Measurements from ENCODE around the gene MST1.

- TF ChIP-seq CTCF (conservative IDR thresholded peaks at IDR 0.05; ENCODE audit: low read depth, low read length) (no peak), ELK1 (IDR thresholded peaks at IDR 0.05; ENCODE audit: borderline replicate concordance, low read depth, low read length) (no peak), POLR2A (IDR thresholded peaks at IDR 0.05; ENCODE audit: low read depth, low read length) (no peak)
Observed at GRCh38 chr3:49680493-49681231, 8.6 kb downstream of the MST1 start.
